SK-N-SH treated with all-trans-retinoic acid at 6 μM for 48 hours (cell line): ENCODE data around the gene SCNM1.

Experiments
- ATAC-seq: fragments of 200-7000 bp; cut with Tn5 transposase; 3 replicates; pipeline ENCODE4 v1.9.1; 2020; ENCODE audit warnings: mild to moderate bottlenecking, moderate library complexity
- ARNTL ChIP-seq: fragments of 450-650 bp; formaldehyde crosslinking; IDR thresholded peaks from 2 replicates; pipeline ENCODE4 v1.5.0; 2020; ENCODE audit warnings: low read depth, mild to moderate bottlenecking, moderate library complexity, borderline replicate concordance
- BACH2 ChIP-seq: fragments of 250-450 bp; sonication (Bioruptor Pico); IDR thresholded peaks from 2 replicates; pipeline ENCODE4 v1.9.0; 2021; ENCODE audit warnings: mild to moderate bottlenecking, borderline replicate concordance
- CREB5 ChIP-seq: fragments of 250-450 bp; sonication (Bioruptor Pico); IDR thresholded peaks from 2 replicates; pipeline ENCODE4 v1.5.1; 2020; ENCODE audit warnings: low read depth, mild to moderate bottlenecking, moderate library complexity
- CSDC2 ChIP-seq: fragments of 250-450 bp; sonication (Bioruptor Pico); IDR thresholded peaks from 2 replicates; pipeline ENCODE4 v1.5.0; 2020; ENCODE audit warnings: mild to moderate bottlenecking, moderate library complexity
- CSRNP3 ChIP-seq: fragments of 250-450 bp; sonication (Bioruptor Pico); IDR thresholded peaks from 2 replicates; pipeline ENCODE4 v1.5.1; 2021; ENCODE audit warnings: mild to moderate bottlenecking, moderate library complexity
- ESRRG ChIP-seq: fragments of 250-450 bp; sonication (Bioruptor Pico); IDR thresholded peaks from 2 replicates; pipeline ENCODE4 v1.6.1; 2021; ENCODE audit warnings: mild to moderate bottlenecking
- GLIS3 ChIP-seq: fragments of 250-450 bp; sonication (Bioruptor Pico); IDR thresholded peaks from 2 replicates; pipeline ENCODE4 v1.5.0; 2020; ENCODE audit warnings: mild to moderate bottlenecking, moderate library complexity
- ISL1 ChIP-seq: fragments of 250-450 bp; sonication (Bioruptor Pico); IDR thresholded peaks from 2 replicates; pipeline ENCODE4 v2.1.2; 2022; ENCODE audit warnings: mild to moderate bottlenecking, moderate library complexity
- OSR1 ChIP-seq: fragments of 250-450 bp; sonication (Bioruptor Pico); IDR thresholded peaks from 2 replicates; pipeline ENCODE4 v1.8.0; 2022; ENCODE audit warnings: moderate library complexity, mild to moderate bottlenecking, inconsistent platforms
- PATZ1 ChIP-seq: fragments of 250-450 bp; sonication (Bioruptor Pico); IDR thresholded peaks from 2 replicates; pipeline ENCODE4 v1.8.0; 2020; ENCODE audit warnings: mild to moderate bottlenecking, moderate library complexity, borderline replicate concordance
- POU6F1 ChIP-seq: fragments of 250-450 bp; sonication (Bioruptor Pico); IDR thresholded peaks from 2 replicates; pipeline ENCODE4 v1.8.0; 2021; ENCODE audit warnings: low read depth, mild to moderate bottlenecking, moderate library complexity, borderline replicate concordance
- PPARA ChIP-seq: fragments of 250-450 bp; sonication (Bioruptor Pico); IDR thresholded peaks from 2 replicates; pipeline ENCODE4 v1.5.0; 2020; ENCODE audit warnings: mild to moderate bottlenecking, borderline replicate concordance
- SNAI2 ChIP-seq: fragments of 250-450 bp; sonication (Bioruptor Pico); IDR thresholded peaks from 2 replicates; pipeline ENCODE4 v1.5.0; 2020; ENCODE audit warnings: mild to moderate bottlenecking, moderate library complexity
- TCF4 ChIP-seq: fragments of 250-450 bp; sonication (Bioruptor Pico); IDR thresholded peaks from 2 replicates; pipeline ENCODE4 v1.8.0; 2021; ENCODE audit warnings: mild to moderate bottlenecking, moderate library complexity, borderline replicate concordance
- TOX ChIP-seq: fragments of 250-450 bp; sonication (Bioruptor Pico); IDR thresholded peaks from 2 replicates; pipeline ENCODE4 v1.8.0; 2021; ENCODE audit warnings: mild to moderate bottlenecking, moderate library complexity, borderline replicate concordance
- ZC3H10 ChIP-seq: fragments of 250-450 bp; sonication (Bioruptor Pico); IDR thresholded peaks from 2 replicates; pipeline ENCODE4 v1.5.1; 2021; ENCODE audit warnings: mild to moderate bottlenecking, moderate library complexity
- ZFP3 ChIP-seq: fragments of 250-450 bp; sonication (Bioruptor Pico); IDR thresholded peaks from 2 replicates; pipeline ENCODE4 v1.5.0; 2020; ENCODE audit warnings: mild to moderate bottlenecking, moderate library complexity
- ZFP30 ChIP-seq: fragments of 450-650 bp; formaldehyde crosslinking; IDR thresholded peaks from 2 replicates; pipeline ENCODE4 v1.5.0; 2022; ENCODE audit warnings: mild to moderate bottlenecking, moderate library complexity
- ZNF565 ChIP-seq: fragments of 450-650 bp; formaldehyde crosslinking; conservative IDR thresholded peaks from 2 replicates; pipeline ENCODE4 v1.5.0; 2020; ENCODE audit warnings: low read depth, mild to moderate bottlenecking, moderate library complexity
- ZNF70 ChIP-seq: fragments of 450-650 bp; formaldehyde crosslinking; IDR thresholded peaks from 2 replicates; pipeline ENCODE4 v1.5.0; 2020; ENCODE audit warnings: mild to moderate bottlenecking, moderate library complexity
- ZNF8 ChIP-seq: fragments of 450-650 bp; formaldehyde crosslinking; IDR thresholded peaks from 2 replicates; pipeline ENCODE4 v1.5.0; 2020; ENCODE audit warnings: mild to moderate bottlenecking, moderate library complexity

SCNM1 gene

GRCh38 chr1:151164732-151165280, 1.1 kb upstream of the SCNM1 start:
- peak; percentile 4 for ATAC-seq
- no peak for TF ChIP-seq SNAI2 (CRISPR knock-in tag)
- no peak for TF ChIP-seq TOX (CRISPR knock-in tag)
- no peak for TF ChIP-seq POU6F1 (CRISPR knock-in tag)
- TF ChIP-seq ZFP3 = no peak
- TF ChIP-seq CSDC2 = no peak
- TF ChIP-seq CREB5 (CRISPR knock-in tag) = no peak
- TF ChIP-seq PPARA (CRISPR knock-in tag) = no peak
- TF ChIP-seq ZNF8 (CRISPR knock-in tag) = no peak
- TF ChIP-seq TCF4 (CRISPR knock-in tag) = no peak
- TF ChIP-seq CSRNP3 (CRISPR knock-in tag) = no peak
- no peak for TF ChIP-seq ZC3H10
- TF ChIP-seq ESRRG (CRISPR knock-in tag) = no peak
- no peak for TF ChIP-seq GLIS3 (CRISPR knock-in tag)

GRCh38 chr1:151165281-151165737, 635 bp upstream of the SCNM1 start:
- TF ChIP-seq GLIS3 (CRISPR knock-in tag) = no peak
- TF ChIP-seq PATZ1 (CRISPR knock-in tag) = no peak
- TF ChIP-seq BACH2 (CRISPR knock-in tag) = no peak
- peak; percentile 64 for ATAC-seq

GRCh38 chr1:151166505-151166956, 587 bp downstream of the SCNM1 start:
- peak; percentile 57 for ATAC-seq
- no peak for TF ChIP-seq ESRRG (CRISPR knock-in tag)
- TF ChIP-seq ZNF565 (CRISPR knock-in tag) = no peak

GRCh38 chr1:151167116-151167515, 1.2 kb downstream of the SCNM1 start:
- no peak for TF ChIP-seq GLIS3 (CRISPR knock-in tag)
- no peak for TF ChIP-seq ZC3H10
- no peak for TF ChIP-seq BACH2 (CRISPR knock-in tag)
- TF ChIP-seq SNAI2 (CRISPR knock-in tag) = no peak
- TF ChIP-seq ZFP30 (CRISPR knock-in tag) = no peak
- TF ChIP-seq PATZ1 (CRISPR knock-in tag) = no peak
- no peak for TF ChIP-seq POU6F1 (CRISPR knock-in tag)
- TF ChIP-seq OSR1 (CRISPR knock-in tag) = no peak
- no peak for TF ChIP-seq ARNTL (CRISPR knock-in tag)
- no peak for TF ChIP-seq ESRRG (CRISPR knock-in tag)
- TF ChIP-seq TCF4 (CRISPR knock-in tag) = no peak
- TF ChIP-seq ZNF70 (CRISPR knock-in tag) = no peak
- no peak for TF ChIP-seq TOX (CRISPR knock-in tag)
- no peak for TF ChIP-seq ZFP3
- no peak for TF ChIP-seq CSDC2
- no peak for TF ChIP-seq CREB5 (CRISPR knock-in tag)
- no peak for TF ChIP-seq ISL1
- no peak for ATAC-seq
